DOHH2 (cell line): ENCODE measurements around the gene HOXB13.

Experiments
- EZH2phosphoT487 ChIP-seq: fragments of 200-600 bp; sonication (generic); IDR thresholded peaks from 2 replicates; pipeline ENCODE4 v1.6.1; 2017; ENCODE audit warnings: borderline replicate concordance, mild to moderate bottlenecking, antibody characterized with exemption, low read length, moderate library complexity, mixed read lengths
- TF ChIP-seq, protein P1 (sequence below): fragments of 200-600 bp; sonication (generic); IDR thresholded peaks from one replicate; pipeline ENCODE4 v1.5.1; 2014; ENCODE audit warnings: antibody characterized with exemption, mild to moderate bottlenecking, low read depth, low read length; ENCODE audit not compliant: poor library complexity, severe bottlenecking

DNA sequence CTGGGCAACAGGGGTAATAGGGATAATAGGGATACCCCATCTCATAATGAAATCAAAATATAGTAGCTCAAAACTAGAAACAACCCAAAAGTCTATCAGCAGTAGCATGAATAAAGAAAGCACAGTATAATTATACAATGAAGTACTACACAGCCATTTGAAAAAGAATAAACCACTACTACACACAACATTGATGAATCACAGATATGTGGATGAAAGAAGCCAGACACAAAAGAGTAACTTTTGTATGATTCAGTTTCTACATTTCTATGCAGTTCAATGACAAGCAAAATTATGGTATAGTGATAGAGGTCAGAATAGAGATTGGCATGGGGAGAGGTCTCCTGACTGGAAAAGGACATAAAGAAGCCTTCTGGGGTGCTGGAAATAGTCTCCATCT is 2.8 kb upstream of the HOXB13 start:
- TF ChIP-seq, protein P1, sequence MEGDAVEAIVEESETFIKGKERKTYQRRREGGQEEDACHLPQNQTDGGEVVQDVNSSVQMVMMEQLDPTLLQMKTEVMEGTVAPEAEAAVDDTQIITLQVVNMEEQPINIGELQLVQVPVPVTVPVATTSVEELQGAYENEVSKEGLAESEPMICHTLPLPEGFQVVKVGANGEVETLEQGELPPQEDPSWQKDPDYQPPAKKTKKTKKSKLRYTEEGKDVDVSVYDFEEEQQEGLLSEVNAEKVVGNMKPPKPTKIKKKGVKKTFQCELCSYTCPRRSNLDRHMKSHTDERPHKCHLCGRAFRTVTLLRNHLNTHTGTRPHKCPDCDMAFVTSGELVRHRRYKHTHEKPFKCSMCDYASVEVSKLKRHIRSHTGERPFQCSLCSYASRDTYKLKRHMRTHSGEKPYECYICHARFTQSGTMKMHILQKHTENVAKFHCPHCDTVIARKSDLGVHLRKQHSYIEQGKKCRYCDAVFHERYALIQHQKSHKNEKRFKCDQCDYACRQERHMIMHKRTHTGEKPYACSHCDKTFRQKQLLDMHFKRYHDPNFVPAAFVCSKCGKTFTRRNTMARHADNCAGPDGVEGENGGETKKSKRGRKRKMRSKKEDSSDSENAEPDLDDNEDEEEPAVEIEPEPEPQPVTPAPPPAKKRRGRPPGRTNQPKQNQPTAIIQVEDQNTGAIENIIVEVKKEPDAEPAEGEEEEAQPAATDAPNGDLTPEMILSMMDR, result no peak
- no peak for TF ChIP-seq EZH2phosphoT487
